NB4 (cell line): ENCODE measurements around the gene RAI14.

Experiments used
- DNase-seq: peaks from one replicate; pipeline ENCODE4 v3.0.0; 2010; ENCODE audit warnings: low read depth
- H3K4me3 ChIP-seq: one replicate; pipeline ENCODE4 v1.5.1; 2011; ENCODE audit warnings: mild to moderate bottlenecking, low read depth, low read length, moderate library complexity
- MYC ChIP-seq: IDR thresholded peaks from 2 replicates; pipeline ENCODE4 v1.6.1; 2011; ENCODE audit warnings: low read depth, low read length
- POLR2A ChIP-seq: IDR thresholded peaks from 2 replicates; pipeline ENCODE4 v1.6.1; 2011; ENCODE audit warnings: mild to moderate bottlenecking; ENCODE audit not compliant: insufficient read length; ENCODE audit errors: extremely low read depth
- TF ChIP-seq, protein P1 (sequence below): IDR thresholded peaks from one replicate; pipeline ENCODE4 v1.5.1; 2012; ENCODE audit warnings: low read depth, low read length
- TF ChIP-seq, protein P2 (sequence below): IDR thresholded peaks from 2 replicates; pipeline ENCODE4 v1.6.1; 2011; ENCODE audit warnings: low read depth, low read length

RAI14 gene

DNA sequence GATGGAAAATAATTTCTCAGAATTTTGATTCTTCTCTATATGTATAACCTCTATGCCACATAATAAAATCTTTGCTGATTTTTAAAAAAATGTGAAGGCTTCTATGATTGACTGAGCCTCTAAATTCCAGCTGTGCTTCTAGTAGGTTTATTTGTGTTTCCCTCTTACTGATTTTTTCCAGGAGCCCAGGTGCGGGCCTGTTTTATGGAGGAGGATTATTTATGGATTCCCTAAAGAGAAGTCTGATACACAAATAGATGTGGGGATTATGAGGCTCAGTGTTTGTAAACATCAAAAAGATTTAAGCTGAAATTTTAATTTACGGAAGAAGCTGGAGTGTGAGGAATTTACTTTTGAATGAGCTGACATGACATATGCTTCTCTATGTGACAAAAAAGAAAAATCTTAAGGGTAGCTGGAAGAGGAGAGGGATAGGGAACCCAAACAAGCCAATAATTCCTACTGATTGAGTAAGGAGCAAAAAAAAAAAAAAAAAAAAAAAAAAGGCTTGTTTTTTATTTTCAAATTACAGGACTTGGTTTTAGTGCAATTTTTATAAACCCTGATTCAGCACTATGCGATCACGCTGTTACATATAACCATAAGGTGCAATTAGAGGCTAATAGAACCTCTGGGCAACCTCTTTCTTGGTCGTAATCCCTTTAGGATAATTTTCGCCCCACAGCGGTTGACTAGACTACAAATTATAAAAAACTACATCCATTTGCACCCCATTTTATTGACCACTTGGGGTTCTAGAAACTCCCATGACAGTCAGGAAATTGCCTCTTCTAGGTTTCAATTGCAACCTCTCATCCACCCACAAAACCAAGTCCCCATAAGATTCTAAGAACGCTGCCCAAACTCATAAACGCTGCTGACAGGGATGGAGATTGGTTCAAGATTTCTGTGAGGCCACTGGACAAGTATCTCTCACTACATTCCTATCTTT, 44.4 kb upstream of the RAI14 start:
- no peak for TF ChIP-seq POLR2A
- TF ChIP-seq, protein P1, sequence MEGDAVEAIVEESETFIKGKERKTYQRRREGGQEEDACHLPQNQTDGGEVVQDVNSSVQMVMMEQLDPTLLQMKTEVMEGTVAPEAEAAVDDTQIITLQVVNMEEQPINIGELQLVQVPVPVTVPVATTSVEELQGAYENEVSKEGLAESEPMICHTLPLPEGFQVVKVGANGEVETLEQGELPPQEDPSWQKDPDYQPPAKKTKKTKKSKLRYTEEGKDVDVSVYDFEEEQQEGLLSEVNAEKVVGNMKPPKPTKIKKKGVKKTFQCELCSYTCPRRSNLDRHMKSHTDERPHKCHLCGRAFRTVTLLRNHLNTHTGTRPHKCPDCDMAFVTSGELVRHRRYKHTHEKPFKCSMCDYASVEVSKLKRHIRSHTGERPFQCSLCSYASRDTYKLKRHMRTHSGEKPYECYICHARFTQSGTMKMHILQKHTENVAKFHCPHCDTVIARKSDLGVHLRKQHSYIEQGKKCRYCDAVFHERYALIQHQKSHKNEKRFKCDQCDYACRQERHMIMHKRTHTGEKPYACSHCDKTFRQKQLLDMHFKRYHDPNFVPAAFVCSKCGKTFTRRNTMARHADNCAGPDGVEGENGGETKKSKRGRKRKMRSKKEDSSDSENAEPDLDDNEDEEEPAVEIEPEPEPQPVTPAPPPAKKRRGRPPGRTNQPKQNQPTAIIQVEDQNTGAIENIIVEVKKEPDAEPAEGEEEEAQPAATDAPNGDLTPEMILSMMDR: no peak
- no peak for TF ChIP-seq MYC
- TF ChIP-seq, protein P2, sequence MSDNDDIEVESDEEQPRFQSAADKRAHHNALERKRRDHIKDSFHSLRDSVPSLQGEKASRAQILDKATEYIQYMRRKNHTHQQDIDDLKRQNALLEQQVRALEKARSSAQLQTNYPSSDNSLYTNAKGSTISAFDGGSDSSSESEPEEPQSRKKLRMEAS: no peak
- no peak for DNase-seq
- H3K4me3 ChIP-seq: no peak overlapping the region

DNA sequence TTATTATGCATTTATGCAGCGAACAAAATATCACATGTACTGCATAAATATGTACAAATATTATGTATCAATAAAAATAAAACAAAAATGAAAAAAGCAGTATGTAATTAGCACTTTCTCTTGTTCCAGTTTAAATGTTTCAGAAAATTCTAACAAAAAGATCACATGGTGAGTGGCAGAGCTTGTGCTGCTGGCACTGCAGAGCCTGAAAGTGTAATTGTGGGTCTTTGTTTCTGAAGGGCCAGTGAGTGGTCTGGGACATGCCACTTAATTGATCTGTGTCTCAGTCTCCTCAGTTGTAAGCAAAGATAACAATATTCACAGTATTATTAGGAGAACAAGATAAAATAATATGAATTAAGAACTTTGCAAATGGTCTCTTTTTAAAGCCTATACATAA, 39.5 kb upstream of the RAI14 start:
- no peak for DNase-seq
- TF ChIP-seq MYC: no peak
- TF ChIP-seq, protein P2: no peak
- no peak for TF ChIP-seq POLR2A
- TF ChIP-seq, protein P1: no peak
- no peak overlapping the region for H3K4me3 ChIP-seq

DNA sequence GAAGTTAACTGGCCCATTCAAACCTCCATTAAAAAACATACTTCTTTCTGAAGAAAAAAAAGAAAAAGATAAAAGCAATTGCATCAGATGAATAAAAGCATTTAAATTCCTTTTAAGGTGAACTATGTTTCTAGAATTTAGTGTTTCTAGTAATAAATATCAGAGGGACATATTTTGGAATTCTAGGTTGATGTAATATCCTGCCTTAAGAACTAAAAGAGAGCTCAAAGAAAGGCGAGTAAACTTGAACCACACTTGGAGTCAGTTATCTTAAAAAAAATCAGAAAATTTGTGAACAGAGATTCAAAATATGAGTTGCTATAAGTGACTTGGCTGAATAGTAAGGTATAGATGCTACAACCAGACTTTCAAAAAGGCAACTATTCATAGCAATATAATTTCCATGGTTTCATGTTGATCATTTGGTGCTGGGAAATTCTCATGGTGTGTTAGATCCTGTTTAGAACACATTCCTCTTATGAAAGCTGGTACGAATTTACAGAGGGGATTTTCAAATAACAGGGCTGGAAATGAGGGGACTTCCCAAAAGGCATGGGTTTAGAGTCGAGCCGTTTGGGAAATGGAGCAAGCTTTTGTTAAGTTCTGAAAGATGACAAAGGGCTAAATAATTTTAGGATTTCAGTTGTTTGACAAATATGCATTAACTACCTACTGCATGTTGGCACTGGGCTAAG, 37.6 kb upstream of the RAI14 start:
- TF ChIP-seq, protein P2: no peak
- TF ChIP-seq, protein P1: no peak
- TF ChIP-seq MYC (no peak), POLR2A (no peak)
- no peak for DNase-seq
- H3K4me3 ChIP-seq: no peak overlapping the region

DNA sequence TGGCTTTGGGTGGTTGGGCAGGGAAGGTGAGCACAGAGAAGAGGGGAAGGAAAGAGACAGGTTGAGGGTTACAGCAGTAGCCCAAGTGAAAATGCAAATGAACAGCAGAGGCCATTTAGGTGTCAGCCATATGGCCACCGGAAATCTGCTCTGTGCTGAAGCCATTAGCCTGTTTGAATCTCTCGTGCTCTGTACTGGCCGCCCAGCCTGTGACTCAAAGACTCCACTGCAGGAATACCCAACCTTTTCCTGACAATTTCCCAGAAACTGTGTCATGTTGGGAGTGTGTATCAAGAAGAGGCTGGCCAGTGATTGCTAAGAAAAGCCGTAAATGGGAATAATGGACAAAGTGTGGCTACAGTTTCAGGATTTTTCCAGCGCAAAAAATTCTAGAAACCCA, 35.9 kb upstream of the RAI14 start:
- DNase-seq: no peak
- H3K4me3 ChIP-seq: no peak overlapping the region
- TF ChIP-seq, protein P1: no peak
- TF ChIP-seq, protein P2: no peak
- TF ChIP-seq POLR2A: no peak
- TF ChIP-seq MYC: no peak

DNA sequence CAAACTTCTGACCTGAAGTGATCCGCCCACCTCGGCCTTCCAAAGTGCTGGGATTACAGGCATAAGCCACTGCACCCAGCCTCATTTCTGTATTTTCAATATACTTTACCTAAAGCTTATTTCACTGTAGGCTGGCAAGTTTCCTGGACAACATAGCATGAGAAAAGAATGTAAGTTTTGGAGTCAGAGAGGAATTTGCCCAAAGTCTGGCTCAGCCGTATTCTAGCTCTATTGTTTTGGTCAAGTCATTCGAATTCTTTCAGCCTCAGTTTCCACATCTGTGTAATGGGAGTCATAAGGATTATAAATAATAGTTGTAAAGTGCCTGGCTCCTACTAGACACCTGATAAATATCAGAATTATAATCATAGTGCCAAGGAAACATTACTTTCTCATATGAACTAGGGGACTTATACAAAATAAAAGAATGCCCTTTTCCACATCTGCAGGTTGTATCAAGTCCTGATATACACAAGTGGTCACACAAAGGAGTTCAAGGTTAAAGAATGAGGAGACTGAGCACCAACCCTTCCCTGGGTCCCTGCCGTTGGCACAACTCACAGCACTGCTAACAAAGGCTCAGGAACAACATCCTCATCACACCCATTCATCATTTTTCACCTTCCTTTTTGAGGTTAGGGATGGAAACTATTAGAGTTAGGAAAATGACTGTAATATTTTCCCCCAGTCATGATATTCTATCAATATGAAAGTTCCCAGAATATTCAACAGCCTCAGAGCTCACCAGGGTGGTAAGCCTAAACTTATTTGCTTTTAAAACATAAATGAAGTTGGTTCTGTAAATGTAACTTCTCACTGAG, 34.6 kb upstream of the RAI14 start:
- no peak for DNase-seq
- TF ChIP-seq MYC (no peak), POLR2A (no peak)
- TF ChIP-seq, protein P2: no peak
- TF ChIP-seq, protein P1: no peak
- no peak overlapping the region for H3K4me3 ChIP-seq
